Measurements from ENCODE around the gene WNK2.

Gene WNK2

GRCh38 chr9:93268551-93269314 lies 84.8 kb downstream of the WNK2 start:
- DNase-seq: no peak

- DNase-seq: no peak
Observed at GRCh38 chr9:93270976-93271375, 87.0 kb downstream of the WNK2 start.

- no peak for DNase-seq
Observed at GRCh38 chr9:93276973-93277372, 93.0 kb downstream of the WNK2 start.

GRCh38 chr9:93278144-93278543 lies 94.2 kb downstream of the WNK2 start:
- DNase-seq: no peak

GRCh38 chr9:93280661-93281259 lies 96.8 kb downstream of the WNK2 start:
- DNase-seq: no peak

- no peak for DNase-seq
Observed at GRCh38 chr9:93286252-93287188, 102.6 kb downstream of the WNK2 start.

GRCh38 chr9:93287189-93287552 lies 103.2 kb downstream of the WNK2 start:
- no peak for DNase-seq

GRCh38 chr9:93287593-93287992 lies 103.7 kb downstream of the WNK2 start:
- DNase-seq: no peak

- no peak for DNase-seq
Observed at GRCh38 chr9:93288341-93288740, 104.4 kb downstream of the WNK2 start.

GRCh38 chr9:93288891-93289883 lies 105.2 kb downstream of the WNK2 start:
- no peak for DNase-seq

- DNase-seq: no peak
Observed at GRCh38 chr9:93290495-93291434, 106.8 kb downstream of the WNK2 start.

GRCh38 chr9:93291536-93292287 lies 107.8 kb downstream of the WNK2 start:
- DNase-seq: no peak

GRCh38 chr9:93292288-93292615 lies 108.3 kb downstream of the WNK2 start:
- no peak for DNase-seq

- no peak for DNase-seq
Observed at GRCh38 chr9:93292664-93293328, 108.9 kb downstream of the WNK2 start.

GRCh38 chr9:93294011-93294410 lies 110.1 kb downstream of the WNK2 start:
- DNase-seq: no peak

- DNase-seq: no peak
Observed at GRCh38 chr9:93295031-93295430, 111.1 kb downstream of the WNK2 start.

- no peak for DNase-seq
Observed at GRCh38 chr9:93295456-93296076, 111.6 kb downstream of the WNK2 start.

GRCh38 chr9:93296889-93297480 lies 113.0 kb downstream of the WNK2 start:
- DNase-seq: no peak
